H1 (cell line): ENCODE measurements around the gene AMPD3. TPM values are rescaled to one million over a fixed set of nuclear protein-coding genes. Genes with fewer than 3 reads are reported as not detected.

Experiments used
- CTCF ChIA-PET: fragments of 300-600 bp; sonication (Branson Sonifier 250); formaldehyde crosslinking; loops from one replicate; lab custom pipeline; 2021; ENCODE audit not compliant: partially characterized antibody; lab: Charles Lee
- POLR2A ChIA-PET: fragments of 300-600 bp; sonication (Branson Sonifier 250); formaldehyde crosslinking; loops from one replicate; lab custom pipeline; 2021; ENCODE audit warnings: inconsistent platforms; ENCODE audit not compliant: partially characterized antibody; lab: Charles Lee
- DNase-seq, 2 experiments: peaks; one replicate each; pipeline versions ENCODE4 v3.0.0 to v3.0.0-alpha.2; 2010 to 2022; ENCODE audit warnings: low spot score in 2 of 2, low read depth in 1 of 2, mixed read lengths in 1 of 2
- FAIRE-seq: peaks from 2 replicates; lab custom pipeline; 2011; peaks lifted over from hg19 to GRCh38; lab: Jason Lieb, UNC
- H2AFZ ChIP-seq: 2 replicates; pipeline ENCODE4 v1.8.1; 2012; ENCODE audit warnings: low read length, inconsistent platforms
- H2AK5ac ChIP-seq: 2 replicates; pipeline ENCODE4 v1.6.1; 2013; ENCODE audit warnings: low read depth, low read length
- H2BK120ac ChIP-seq: replicated peaks from 2 replicates; pipeline ENCODE3; 2013; ENCODE audit warnings: low read depth, low read length, inconsistent platforms
- H2BK12ac ChIP-seq: 2 replicates; pipeline ENCODE4 v1.6.1; 2013; ENCODE audit warnings: low read depth, low read length
- H2BK15ac ChIP-seq: 2 replicates; pipeline ENCODE4 v1.6.1; 2013; ENCODE audit warnings: low read length
- H2BK20ac ChIP-seq: 2 replicates; pipeline ENCODE4 v1.6.1; 2013; ENCODE audit warnings: low read length
- H2BK5ac ChIP-seq: 2 replicates; pipeline ENCODE4 v1.6.1; 2013; ENCODE audit warnings: low read depth, low read length
- H3K14ac ChIP-seq: 2 replicates; pipeline ENCODE4 v1.6.1; 2013; ENCODE audit warnings: inconsistent platforms; ENCODE audit not compliant: insufficient read length
- H3K18ac ChIP-seq: 2 replicates; pipeline ENCODE4 v1.6.1; 2013; ENCODE audit warnings: low read length; ENCODE audit errors: extremely low read depth
- H3K23ac ChIP-seq: 2 replicates; pipeline ENCODE4 v1.6.1; 2013; ENCODE audit warnings: inconsistent platforms; ENCODE audit not compliant: insufficient read length
- H3K23me2 ChIP-seq: 2 replicates; pipeline ENCODE4 v1.6.1; 2013; ENCODE audit warnings: low read depth, low read length
- H3K27ac ChIP-seq: 2 replicates; pipeline ENCODE4 v1.6.1; 2011; ENCODE audit warnings: low read depth, low read length, inconsistent platforms
- H3K27me3 ChIP-seq, 4 experiments: replicated peaks in 1 of 4; 1 replicate in 1 of 4; 2 replicates in 3 of 4; pipeline versions ENCODE4 v1.6.1 to v1.8.1; 2011 to 2013; ENCODE audit warnings: low read length in 3 of 4, mild to moderate bottlenecking in 3 of 4, inconsistent platforms in 2 of 4, mixed read lengths in 2 of 4, moderate library complexity in 1 of 4; ENCODE audit not compliant: control insufficient read depth in 3 of 4, insufficient read depth in 3 of 4; ENCODE audit errors: extremely low read depth in 1 of 4
- H3K36me3 ChIP-seq, 4 experiments: 2 replicates each; pipeline versions ENCODE4 v1.6.1 to v1.8.1; 2011 to 2013; ENCODE audit warnings: mild to moderate bottlenecking in 4 of 4, low read length in 3 of 4, moderate library complexity in 2 of 4, control low read depth in 1 of 4, inconsistent platforms in 1 of 4; ENCODE audit not compliant: insufficient read depth in 4 of 4, control insufficient read depth in 2 of 4
- H3K4ac ChIP-seq: replicated peaks from 2 replicates; pipeline ENCODE3; 2013; ENCODE audit warnings: low read length, low read depth, mixed read lengths, inconsistent platforms; ENCODE audit not compliant: insufficient read length
- H3K4me1 ChIP-seq, 4 experiments: replicated peaks in 1 of 4; 1 replicate in 1 of 4; 2 replicates in 3 of 4; pipeline versions ENCODE4 v1.6.1 to v1.8.1; 2011 to 2013; ENCODE audit warnings: low read length in 3 of 4, inconsistent platforms in 2 of 4, mixed read lengths in 1 of 4; ENCODE audit not compliant: insufficient read depth in 4 of 4, control insufficient read depth in 3 of 4
- H3K4me2 ChIP-seq, 2 experiments: 2 replicates each; pipeline versions ENCODE4 v1.6.1 to v1.8.1; 2011 to 2013; ENCODE audit warnings: low read depth in 2 of 2, low read length in 2 of 2, control low read depth in 1 of 2, inconsistent platforms in 1 of 2, mild to moderate bottlenecking in 1 of 2; ENCODE audit not compliant: insufficient read depth in 1 of 2
- H3K4me3 ChIP-seq, 4 experiments: fragments of 200-600, 300-600 bp in 1 of 4; sonication (generic), shearing (Covaris generic), sonication (Bioruptor Twin) in 1 of 4; 2 replicates each; pipeline versions ENCODE4 v1.5.1 to v1.8.1; 2011 to 2016; ENCODE audit warnings: low read length in 4 of 4, low read depth in 3 of 4, control low read depth in 2 of 4, inconsistent platforms in 2 of 4, mild to moderate bottlenecking in 2 of 4, mixed read lengths in 1 of 4, moderate library complexity in 1 of 4; ENCODE audit not compliant: insufficient read depth in 2 of 4; ENCODE audit errors: extremely low read depth in 1 of 4
- H3K56ac ChIP-seq: replicated peaks from 2 replicates; pipeline ENCODE3; 2013; ENCODE audit warnings: low read depth, mild to moderate bottlenecking, mixed read lengths, low read length, inconsistent platforms; ENCODE audit not compliant: insufficient read length
- H3K79me1 ChIP-seq: 2 replicates; pipeline ENCODE4 v1.6.1; 2013; ENCODE audit warnings: low read depth, low read length, control low read depth
- H3K79me2 ChIP-seq, 2 experiments: 2 replicates each; pipeline versions ENCODE4 v1.6.1 to v1.8.1; 2012 to 2013; ENCODE audit warnings: low read length in 2 of 2, mild to moderate bottlenecking in 2 of 2, inconsistent platforms in 1 of 2; ENCODE audit not compliant: insufficient read depth in 2 of 2, control insufficient read depth in 1 of 2
- H3K9ac ChIP-seq, 4 experiments: replicated peaks in 1 of 4; 1 replicate in 1 of 4; 2 replicates in 3 of 4; pipeline versions ENCODE4 v1.6.1 to v1.8.1; 2011 to 2013; ENCODE audit warnings: low read depth in 3 of 4, low read length in 3 of 4, control low read depth in 2 of 4, mild to moderate bottlenecking in 2 of 4, moderate library complexity in 2 of 4, inconsistent platforms in 1 of 4; ENCODE audit errors: extremely low read depth in 1 of 4
- H3K9me3 ChIP-seq, 2 experiments: 2 replicates each; pipeline versions ENCODE4 v1.6.1 to v1.8.1; 2012 to 2013; ENCODE audit warnings: mild to moderate bottlenecking in 2 of 2, moderate library complexity in 2 of 2, control low read depth in 1 of 2, inconsistent platforms in 1 of 2, low read depth in 1 of 2, low read length in 1 of 2, mixed read lengths in 1 of 2; ENCODE audit not compliant: insufficient read depth in 2 of 2
- H4K20me1 ChIP-seq, 2 experiments: replicated peaks in 1 of 2; 2 replicates each; pipeline versions ENCODE3 to v1.8.1; 2011 to 2013; ENCODE audit warnings: inconsistent platforms in 2 of 2, low read length in 2 of 2, mild to moderate bottlenecking in 1 of 2; ENCODE audit not compliant: insufficient read depth in 2 of 2, control insufficient read depth in 1 of 2
- H4K5ac ChIP-seq: 2 replicates; pipeline ENCODE4 v1.6.1; 2013; ENCODE audit warnings: low read length, low read depth, mixed read lengths, inconsistent platforms; ENCODE audit not compliant: insufficient read length
- H4K8ac ChIP-seq: 2 replicates; pipeline ENCODE4 v1.8.0; 2013; ENCODE audit warnings: mild to moderate bottlenecking, moderate library complexity, low read length, inconsistent platforms; ENCODE audit not compliant: insufficient read depth; ENCODE audit errors: extremely low read depth
- H4K91ac ChIP-seq: replicated peaks from 2 replicates; pipeline ENCODE3; 2013; ENCODE audit warnings: low read length, mixed read lengths, inconsistent platforms; ENCODE audit not compliant: insufficient read length
- CBX8 ChIP-seq: fragments of 300-800, 300-1000 bp; sonication (generic); IDR thresholded peaks from 2 replicates; pipeline ENCODE4 v1.7.1; 2016; ENCODE audit warnings: low read depth, low read length, borderline replicate concordance
- CREB1 ChIP-seq: IDR thresholded peaks from 2 replicates; pipeline ENCODE4 v1.6.1; 2012; ENCODE audit warnings: inconsistent platforms
- HDAC2 ChIP-seq, 2 experiments: fragments of 300-600 bp in 1 of 2; sonication (generic) in 1 of 2; IDR thresholded peaks; 2 replicates each; pipeline ENCODE4 v1.6.1; 2011 to 2012; ENCODE audit warnings: low read depth in 2 of 2, low read length in 2 of 2, mild to moderate bottlenecking in 2 of 2, moderate library complexity in 2 of 2, borderline replicate concordance in 1 of 2, inconsistent platforms in 1 of 2
- POLR2AphosphoS5 ChIP-seq: IDR thresholded peaks from 2 replicates; pipeline ENCODE4 v1.6.1; 2011; ENCODE audit warnings: low read depth, low read length
- TAF1 ChIP-seq: IDR thresholded peaks from 2 replicates; pipeline ENCODE4 v1.6.1; 2011; ENCODE audit warnings: mild to moderate bottlenecking, low read depth, low read length
- WGBS, 2 experiments: shearing (Covaris generic) in 1 of 2; methylation state at CpG; one replicate each; pipeline versions ENCODE4 v1.1.6 to v1.1.7; 2013 to 2015; ENCODE audit warnings: low lambda C conversion rate in 2 of 2, mixed read lengths in 2 of 2, inconsistent platforms in 1 of 2, low coverage in 1 of 2, missing lambda C conversion rate in 1 of 2; ENCODE audit not compliant: insufficient replicate concordance in 2 of 2, insufficient coverage in 1 of 2, insufficient read length in 1 of 2; ENCODE audit errors: extremely low coverage in 1 of 2, missing lambda C conversion rate in 1 of 2; 5-methylcytosine and 5-hydroxymethylcytosine counted together
- polyA plus RNA-seq, 7 experiments: library from polyadenylated mRNA; depleted of rRNA in 3 of 7; stranded (reverse) in 5 of 7; unstranded in 2 of 7; fragments of >200 nt in 5 of 7; fragments of 200-250 nt in 2 of 7; gene quantifications; 1 replicate in 5 of 7; 2 replicates in 1 of 7; 4 replicates in 1 of 7; pipeline versions ENCODE4 v1.2.1 to v1.2.3, GENCODE V29; 2011 to 2013; ENCODE audit warnings: missing spikeins in 2 of 7, mixed read lengths in 2 of 7
- total RNA-seq: library from RNA; stranded (reverse); fragmentation: NEBNext Ultra II Directional; extraction: Animal tissue kit (Norgen Biotek cat#: 25700); gene quantifications from 2 replicates; pipeline ENCODE4 v1.2.1, GENCODE V29; 2021

AMPD3 gene
- total and polyA plus RNA-seq, 2 of the 8 experiments (the other 6 are each of a cell fraction or from before 2014, with no cell fraction given), result 4.0 to 6.3 TPM

- H3K56ac ChIP-seq, result no peak overlapping the region
- no peak overlapping the region for H2BK15ac ChIP-seq
- WGBS, 2 experiments, result 97% methylated on average over 1 of the region's 1 CpG; no CpG with 5 or more reads in 1 of the 2 experiments
- FAIRE-seq (no peak), DNase-seq (no peak)
- H2BK5ac ChIP-seq, result no peak overlapping the region
- H3K18ac ChIP-seq, result no peak overlapping the region
- no peak overlapping the region for H3K4me3 ChIP-seq
- no peak overlapping the region for H3K14ac ChIP-seq
- no peaks in the 10 kb centered on the region for H3K9me3 ChIP-seq
- H2BK12ac ChIP-seq, result no peak overlapping the region
- no peak overlapping the region for H3K4ac ChIP-seq
- H4K5ac ChIP-seq, result no peak overlapping the region
- no peaks in the 10 kb centered on the region for H4K20me1 ChIP-seq
- H3K79me2 ChIP-seq, result no peaks in the 10 kb centered on the region
- CTCF ChIA-PET, result interaction anchor here (1.3 to 1.9 kb wide), 2 partner anchors 18 to 30 kb away, joined by 4 read pairs; no protein-coding TSS in a partner anchor
- no peak overlapping the region for H2AK5ac ChIP-seq
- no peak overlapping the region for H2BK120ac ChIP-seq
- no peak overlapping the region for H4K91ac ChIP-seq
- no peak overlapping the region for H2AFZ ChIP-seq
- no peak for TF ChIP-seq CREB1
- no peak for TF ChIP-seq POLR2AphosphoS5
- TF ChIP-seq CBX8, result no peak
- TF ChIP-seq HDAC2 (IDR thresholded peaks at IDR 0.05; ENCODE audit: borderline replicate concordance in 1 of 2, low read depth in 2 of 2, low read length in 2 of 2), result no peak
- TF ChIP-seq TAF1, result no peak
- TF ChIP-seq, all 59 proteins: peak for 0
- H4K8ac ChIP-seq, result no peak overlapping the region
- no peak overlapping the region for H3K9ac ChIP-seq
- H3K27ac ChIP-seq, result no peak overlapping the region
- H3K4me2 ChIP-seq, result no peak overlapping the region
- H3K27me3 ChIP-seq, result no peaks in the 10 kb centered on the region
- H3K79me1 ChIP-seq, result no peaks in the 10 kb centered on the region
- no peaks in the 10 kb centered on the region for H3K36me3 ChIP-seq
- no peak overlapping the region for H2BK20ac ChIP-seq
- H3K4me1 ChIP-seq, result no peaks in the 10 kb centered on the region
- no peaks in the 10 kb centered on the region; the same call in 1 of the 2 replicates for H3K23me2 ChIP-seq
- H3K23ac ChIP-seq, result no peak overlapping the region
- POLR2A ChIA-PET, result no interaction called here
These were observed 22.1 kb upstream of the AMPD3 start for GRCh38 chr11:10432971-10433370.
